Measurements from ENCODE around the gene LENG1.
"Not testable (repeated sequence)": the region's sequence is repeated elsewhere in the genome, so short reads cannot be mapped to it uniquely, and the experiment has no call there.

The LENG1 gene

DNA sequence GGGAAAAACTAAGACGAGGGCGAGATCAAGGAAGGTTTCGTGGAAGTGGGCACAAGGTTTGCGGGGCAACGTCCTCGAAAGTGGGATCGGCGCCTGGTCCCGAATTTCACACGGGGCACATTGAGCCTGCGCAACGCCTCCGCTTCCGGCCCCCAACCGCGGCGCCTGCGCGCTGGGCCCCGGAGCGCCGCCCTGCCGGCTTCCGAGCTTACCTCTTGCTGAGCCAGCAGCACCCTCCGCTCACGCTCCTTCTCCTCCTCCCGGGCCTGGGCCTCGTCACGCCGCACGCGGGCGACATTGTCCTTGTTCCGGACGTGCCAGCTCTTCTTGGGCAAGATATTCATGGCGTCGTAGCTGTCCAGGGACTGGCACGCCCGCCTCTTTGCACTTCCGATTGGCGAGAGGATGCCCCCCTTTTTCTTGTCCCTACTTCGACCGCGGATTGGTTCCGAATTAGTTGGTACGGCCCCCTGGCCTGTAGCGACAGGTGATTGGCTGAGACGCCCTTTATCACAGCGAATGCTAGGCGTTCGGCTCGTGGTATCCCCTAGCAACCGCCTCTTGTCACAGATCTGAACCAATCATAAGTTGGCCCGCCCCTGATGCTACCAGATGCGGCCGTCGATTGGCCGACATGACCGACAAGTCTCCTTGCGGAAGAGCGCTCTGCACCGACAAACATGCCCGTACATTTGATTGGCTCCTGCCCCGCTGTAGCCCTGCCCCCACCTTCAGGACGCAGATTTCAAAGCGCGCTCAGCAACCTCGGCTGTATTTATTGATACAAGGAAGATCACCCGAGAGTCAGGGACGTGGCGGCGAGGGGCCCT lies at the start of gene LENG1:
Gene LENG1, minus strand, starts transcription at position 370 of the 830 bp plus-strand sequence. Its CDS starts 26 bp downstream, at position 344.
- DNase-seq (ENCODE audit: low read depth in 2 of 2), result peak; percentile 95 to 99

DNA sequence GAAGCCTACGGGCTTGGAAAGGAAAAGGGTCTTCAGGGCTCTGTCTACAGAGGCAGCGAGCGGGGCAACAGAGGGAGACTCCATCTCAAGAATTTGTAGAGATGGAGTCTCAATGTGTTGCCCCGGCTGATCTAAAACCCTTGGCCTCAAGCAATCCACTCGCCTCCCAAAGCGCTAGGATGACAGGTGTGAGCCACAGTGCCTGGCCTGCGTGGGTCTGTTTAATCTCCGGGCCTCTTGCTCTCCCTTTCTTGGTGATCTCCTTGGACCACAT lies 49.2 kb upstream of the LENG1 start:
- DNase-seq (ENCODE audit: low read depth in 2 of 2), result no peak

DNA sequence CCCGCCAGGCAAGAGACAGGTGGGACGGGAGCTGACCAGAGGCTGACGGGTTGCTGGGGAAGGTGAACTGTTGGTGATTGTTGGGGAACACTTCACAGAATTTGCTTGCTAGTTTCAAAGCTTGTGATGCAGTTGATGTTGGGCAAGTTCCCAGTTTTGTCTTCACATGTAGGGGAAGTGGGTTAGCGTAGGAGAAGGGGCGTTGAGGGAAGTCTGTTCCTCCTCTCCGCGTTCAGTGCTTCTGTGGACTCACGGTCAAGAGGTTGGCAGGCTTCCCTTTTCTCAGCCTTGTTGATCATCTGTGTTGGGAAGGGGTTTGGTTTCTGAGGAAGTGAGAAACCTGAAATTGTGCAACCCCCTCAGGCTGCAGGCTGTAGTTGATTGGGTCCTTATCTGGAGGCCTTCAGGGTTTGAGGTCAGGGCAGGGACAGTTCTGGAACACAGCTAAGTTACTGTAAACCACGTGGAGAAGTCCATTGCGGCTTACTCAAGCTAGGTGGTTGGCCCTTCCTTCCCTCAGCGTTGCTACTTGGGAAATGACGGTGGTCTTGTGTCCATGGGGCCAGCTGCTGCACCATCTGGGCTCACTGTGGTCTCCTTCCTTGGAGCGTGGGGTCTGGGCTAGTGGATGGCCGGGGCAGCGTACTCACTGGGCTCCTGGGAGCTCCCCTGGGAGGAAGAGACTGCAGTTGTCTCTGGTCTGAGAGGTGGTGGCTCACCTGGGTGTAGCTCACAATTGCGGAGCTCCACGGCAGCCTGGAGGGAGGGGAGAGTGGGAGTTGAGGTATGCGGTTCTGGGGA lies 48.7 kb upstream of the LENG1 start:
- DNase-seq (ENCODE audit: low read depth in 2 of 2), result no peak

GRCh38 chr19:54207676-54207982 lies 48.1 kb upstream of the LENG1 start:
- no peak for DNase-seq (ENCODE audit: low read depth in 2 of 2)

DNA sequence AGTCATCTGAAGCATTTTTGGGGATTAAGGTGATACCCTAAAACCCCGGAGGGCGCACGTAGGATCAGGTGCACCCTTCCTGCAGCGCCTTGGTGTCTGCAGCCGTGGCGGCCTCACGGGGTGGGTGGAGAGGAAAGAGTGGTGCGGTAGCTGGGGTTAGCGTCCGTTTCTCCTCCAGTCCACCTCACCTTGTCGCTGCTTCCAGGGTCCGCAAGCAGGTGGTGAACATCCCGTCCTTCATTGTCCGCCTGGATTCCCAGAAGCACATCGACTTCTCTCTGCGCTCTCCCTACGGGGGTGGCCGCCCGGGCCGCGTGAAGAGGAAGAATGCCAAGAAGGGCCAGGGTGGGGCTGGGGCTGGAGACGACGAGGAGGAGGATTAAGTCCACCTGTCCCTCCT lies 47.7 kb upstream of the LENG1 start:
- not testable (repeated sequence) for DNase-seq (ENCODE audit: low read depth in 2 of 2)

GRCh38 chr19:54206831-54207177 lies 47.3 kb upstream of the LENG1 start:
- DNase-seq (ENCODE audit: low read depth in 2 of 2), result no peak

DNA sequence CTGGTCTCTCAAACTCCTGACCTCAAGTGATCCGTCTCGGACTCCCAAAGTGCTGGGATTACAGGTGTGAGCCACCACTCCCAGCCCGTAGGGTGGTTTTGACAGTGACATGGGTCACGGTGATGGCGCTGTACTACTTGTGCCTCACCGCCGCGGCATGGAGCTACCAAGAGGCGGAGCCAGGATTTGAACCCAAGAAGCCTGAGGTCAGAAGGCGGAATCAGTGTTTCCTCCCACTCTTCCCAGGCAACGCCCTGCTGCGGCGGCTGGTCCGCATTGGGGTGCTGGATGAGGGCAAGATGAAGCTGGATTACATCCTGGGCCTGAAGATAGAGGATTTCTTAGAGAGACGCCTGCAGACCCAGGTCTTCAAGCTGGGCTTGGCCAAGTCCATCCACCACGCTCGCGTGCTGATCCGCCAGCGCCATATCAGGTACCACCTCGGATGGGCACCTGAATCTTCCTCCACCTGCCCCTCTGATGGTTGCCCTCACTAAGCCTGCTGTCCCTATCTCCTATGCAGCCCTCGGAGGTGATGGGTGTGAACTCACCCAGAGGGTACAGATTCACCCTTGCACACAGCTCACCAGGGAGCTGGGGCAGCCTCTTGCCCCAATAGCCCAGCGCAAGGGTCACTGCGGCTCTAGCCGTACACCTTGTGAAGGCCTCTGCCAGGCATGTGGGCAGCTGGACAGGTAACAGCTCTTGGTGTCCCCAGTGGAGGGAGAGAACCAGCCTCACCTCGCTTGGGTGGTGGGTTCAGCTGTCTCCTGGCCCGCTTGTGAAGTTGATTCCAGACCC lies 46.7 kb upstream of the LENG1 start:
- no peak for DNase-seq (ENCODE audit: low read depth in 2 of 2)

GRCh38 chr19:54204767-54205468 lies 45.4 kb upstream of the LENG1 start:
- no peak for DNase-seq (ENCODE audit: low read depth in 2 of 2)

GRCh38 chr19:54203151-54203611 lies 43.7 kb upstream of the LENG1 start:
- no peak for DNase-seq (ENCODE audit: low read depth in 2 of 2)

- DNase-seq (ENCODE audit: low read depth in 2 of 2), result no peak
These were observed 42.5 kb upstream of the LENG1 start for GRCh38 chr19:54201980-54202379.

GRCh38 chr19:54201172-54201701 lies 41.7 kb upstream of the LENG1 start:
- DNase-seq (ENCODE audit: low read depth in 2 of 2), result no peak

GRCh38 chr19:54199401-54199800 lies 39.9 kb upstream of the LENG1 start:
- no peak for DNase-seq (ENCODE audit: low read depth in 2 of 2)

DNA sequence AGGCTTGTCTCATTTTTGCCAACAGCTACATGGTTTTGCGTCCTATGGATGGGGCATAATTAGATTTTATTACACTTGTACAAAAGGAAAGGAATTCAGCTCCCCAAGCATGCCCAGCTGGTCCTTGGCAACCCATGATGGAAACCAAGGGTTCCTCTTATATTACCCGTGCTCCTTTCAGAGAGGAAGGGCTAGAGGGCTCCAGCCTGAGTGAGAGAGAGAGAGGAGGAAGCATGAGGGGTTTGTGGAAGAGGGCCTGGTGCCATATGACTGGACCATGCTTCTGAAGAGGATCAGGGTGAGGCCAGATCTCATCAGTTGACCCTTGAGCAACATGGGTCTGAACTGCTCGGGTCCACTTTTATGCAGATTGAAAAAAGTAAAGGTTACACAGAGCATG lies 37.6 kb upstream of the LENG1 start:
- DNase-seq (ENCODE audit: low read depth in 2 of 2), result no peak

GRCh38 chr19:54196536-54196935 lies 37.0 kb upstream of the LENG1 start:
- DNase-seq (ENCODE audit: low read depth in 2 of 2), result no peak

GRCh38 chr19:54194463-54194862 lies 34.9 kb upstream of the LENG1 start:
- not testable (repeated sequence) for DNase-seq (ENCODE audit: low read depth in 2 of 2)

GRCh38 chr19:54193011-54193410 lies 33.5 kb upstream of the LENG1 start:
- no peak for DNase-seq (ENCODE audit: low read depth in 2 of 2)

DNA sequence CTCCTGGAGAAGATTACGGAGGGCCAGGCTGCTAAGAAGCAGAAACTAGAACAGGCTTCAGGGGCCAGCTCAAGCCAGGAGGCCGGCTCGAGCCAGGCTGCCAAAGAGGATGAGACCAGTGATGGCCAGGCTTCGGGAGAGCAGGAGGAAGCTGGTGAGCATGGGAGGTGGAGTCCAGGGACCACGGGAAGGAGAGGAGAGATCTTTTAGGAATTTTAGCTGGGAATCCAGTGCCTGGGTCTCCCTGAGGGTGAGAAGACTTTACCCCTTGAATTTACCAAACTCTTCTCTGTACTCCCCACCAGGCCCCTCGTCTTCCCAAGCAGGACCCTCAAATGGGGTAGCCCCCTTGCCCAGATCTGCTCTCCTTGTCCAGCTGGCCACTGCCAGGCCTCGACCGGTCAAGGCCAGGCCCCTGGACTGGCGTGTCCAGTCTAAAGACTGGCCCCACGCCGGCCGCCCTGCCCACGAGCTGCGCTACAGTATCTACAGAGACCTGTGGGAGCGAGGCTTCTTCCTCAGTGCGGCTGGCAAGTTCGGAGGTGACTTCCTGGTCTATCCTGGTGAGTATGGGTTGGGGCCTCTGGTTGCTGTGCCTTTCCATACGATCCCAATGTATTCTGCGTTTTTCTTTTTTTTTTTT lies 32.4 kb upstream of the LENG1 start:
- DNase-seq (ENCODE audit: low read depth in 2 of 2), result no peak

GRCh38 chr19:54191011-54191810 lies 31.7 kb upstream of the LENG1 start, which contains the start of gene TSEN34:
TSS of gene TSEN34 (plus strand) at chr19:54191308. CDS start at chr19:54191365, 57 bp downstream.
- DNase-seq (ENCODE audit: low read depth in 2 of 2), result peak; percentile 68 to 74

- DNase-seq (ENCODE audit: low read depth in 2 of 2), result peak; percentile 100
These were observed 31.0 kb upstream of the LENG1 start for GRCh38 chr19:54190503-54191010.

Measured in activated CD8-positive, alpha-beta memory T cell treated with anti-CD3 and anti-CD28 coated beads for 4 hours (primary cell).